D721Med (cell line): Measurements from ENCODE around the gene ANAPC13.

ENCODE experiments used
- DNase-seq: peaks from one replicate; pipeline ENCODE4 v3.0.0; 2011; ENCODE audit warnings: low spot score; ENCODE audit not compliant: insufficient read length
- FAIRE-seq: peaks from 2 replicates; lab custom pipeline; 2011; peaks lifted over from hg19 to GRCh38; lab: Jason Lieb, UNC
- TF ChIP-seq, protein P1 (sequence below): IDR thresholded peaks from 2 replicates; pipeline ENCODE4 v1.5.1; 2012; ENCODE audit warnings: mild to moderate bottlenecking, control low read depth; ENCODE audit not compliant: insufficient read depth; ENCODE audit errors: missing control alignments

ANAPC13 gene

DNA sequence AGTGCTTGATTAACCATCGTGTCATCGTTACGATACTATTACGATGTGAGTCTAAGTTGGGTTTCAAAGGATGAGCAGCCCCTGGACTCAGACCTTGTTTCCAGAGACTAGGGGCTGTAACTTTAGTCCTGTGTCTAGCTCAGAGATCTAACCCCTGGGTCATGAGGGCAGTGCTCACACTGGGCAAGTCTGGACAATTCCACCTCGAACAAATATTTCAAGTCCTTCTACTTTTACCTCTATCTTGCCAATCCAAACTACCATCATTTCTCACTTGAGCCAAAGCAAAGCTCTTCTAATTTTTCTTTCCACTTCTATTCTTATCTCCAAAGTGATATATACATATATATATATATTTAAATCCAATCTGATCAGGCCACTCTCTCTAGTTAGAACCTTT, 10.8 kb downstream of the ANAPC13 start:
- no peak for DNase-seq
- no peak for FAIRE-seq
- TF ChIP-seq, protein P1, sequence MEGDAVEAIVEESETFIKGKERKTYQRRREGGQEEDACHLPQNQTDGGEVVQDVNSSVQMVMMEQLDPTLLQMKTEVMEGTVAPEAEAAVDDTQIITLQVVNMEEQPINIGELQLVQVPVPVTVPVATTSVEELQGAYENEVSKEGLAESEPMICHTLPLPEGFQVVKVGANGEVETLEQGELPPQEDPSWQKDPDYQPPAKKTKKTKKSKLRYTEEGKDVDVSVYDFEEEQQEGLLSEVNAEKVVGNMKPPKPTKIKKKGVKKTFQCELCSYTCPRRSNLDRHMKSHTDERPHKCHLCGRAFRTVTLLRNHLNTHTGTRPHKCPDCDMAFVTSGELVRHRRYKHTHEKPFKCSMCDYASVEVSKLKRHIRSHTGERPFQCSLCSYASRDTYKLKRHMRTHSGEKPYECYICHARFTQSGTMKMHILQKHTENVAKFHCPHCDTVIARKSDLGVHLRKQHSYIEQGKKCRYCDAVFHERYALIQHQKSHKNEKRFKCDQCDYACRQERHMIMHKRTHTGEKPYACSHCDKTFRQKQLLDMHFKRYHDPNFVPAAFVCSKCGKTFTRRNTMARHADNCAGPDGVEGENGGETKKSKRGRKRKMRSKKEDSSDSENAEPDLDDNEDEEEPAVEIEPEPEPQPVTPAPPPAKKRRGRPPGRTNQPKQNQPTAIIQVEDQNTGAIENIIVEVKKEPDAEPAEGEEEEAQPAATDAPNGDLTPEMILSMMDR = no peak

DNA sequence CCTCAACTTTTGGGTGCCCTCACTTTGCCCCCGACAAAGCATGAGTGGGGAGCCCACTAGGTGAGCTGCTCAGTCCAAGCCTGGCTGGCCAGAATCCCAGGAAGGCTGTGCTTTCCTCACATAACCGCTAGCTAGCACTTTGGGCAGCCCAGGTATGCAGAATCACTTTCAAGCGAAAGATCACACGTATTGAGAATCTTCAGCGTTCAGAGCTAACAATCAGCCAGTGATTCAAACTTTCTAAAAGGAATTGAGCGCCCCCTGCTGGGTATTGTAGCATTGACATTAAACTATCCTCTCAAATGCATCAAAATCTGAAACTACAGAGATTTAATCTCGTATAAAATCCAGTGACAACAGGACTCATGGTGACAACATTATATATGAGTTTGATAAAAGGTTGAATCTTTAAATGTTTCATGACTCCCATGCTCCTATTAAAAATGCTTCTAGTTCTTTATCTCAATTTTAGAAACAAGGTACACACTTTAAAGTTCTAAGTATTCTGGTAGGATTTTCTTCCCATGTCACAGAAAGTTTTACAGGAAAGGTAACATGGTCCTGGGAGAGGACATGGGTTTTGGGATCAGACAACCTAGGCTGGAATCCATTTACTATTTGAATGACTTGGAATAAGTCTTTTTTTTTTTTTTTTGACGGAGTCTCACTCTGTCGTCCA, 11.8 kb downstream of the ANAPC13 start:
- FAIRE-seq = peak; percentile 95
- TF ChIP-seq, protein P1 = peak; percentile 88
- DNase-seq = no peak

DNA sequence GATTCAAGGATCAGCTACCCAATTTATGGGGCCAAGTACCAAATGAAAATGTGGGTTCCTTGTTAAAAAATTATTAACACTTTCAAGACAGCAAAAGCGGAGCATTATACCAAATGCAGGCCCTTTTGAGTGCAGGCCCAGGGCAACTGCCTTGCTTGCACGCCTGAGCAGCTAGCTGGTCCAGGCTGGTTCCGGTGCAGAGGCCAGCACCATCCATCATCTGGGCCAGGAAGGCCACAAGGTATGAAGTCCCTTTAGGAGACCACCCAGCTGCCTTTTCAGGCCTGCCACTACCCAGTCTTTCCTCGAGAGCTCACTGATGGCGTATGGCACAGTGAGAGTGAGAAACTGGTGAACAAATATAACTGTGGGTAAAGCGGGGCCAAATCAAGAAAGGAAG, 13.0 kb downstream of the ANAPC13 start:
- TF ChIP-seq, protein P1 = no peak
- no peak for DNase-seq
- FAIRE-seq = no peak

DNA sequence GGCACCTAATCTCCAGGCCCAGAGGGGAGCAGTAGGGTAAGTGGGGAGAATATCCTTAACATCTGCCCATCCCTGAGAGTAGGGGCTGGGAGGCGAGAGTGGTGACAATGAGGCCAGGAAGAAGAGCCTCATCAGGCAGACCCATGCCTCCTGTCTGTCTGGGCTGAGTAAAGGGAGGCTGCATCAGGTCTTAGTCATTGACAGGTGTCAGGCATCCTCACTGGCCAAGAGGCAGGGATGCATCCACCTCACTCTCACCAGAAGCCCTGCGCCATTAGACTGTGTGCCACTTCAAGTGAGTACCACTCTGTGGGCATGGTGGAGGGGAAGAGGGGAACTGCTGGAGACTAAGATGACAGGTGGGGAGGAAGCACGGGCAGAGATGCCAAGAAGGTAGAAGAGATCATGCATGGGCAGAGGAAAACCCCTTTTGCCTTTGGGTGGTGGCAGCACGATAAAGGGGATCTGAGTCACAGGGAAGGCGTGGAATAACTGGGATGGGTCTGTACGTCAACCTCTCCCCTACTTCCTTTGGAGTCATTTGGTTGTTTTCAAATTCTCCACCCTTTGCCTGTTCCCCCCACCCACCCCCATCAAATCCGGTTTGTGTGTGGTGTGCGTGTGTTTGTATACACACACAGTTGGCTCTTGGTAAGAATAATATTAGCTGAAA, 14.1 kb downstream of the ANAPC13 start:
- FAIRE-seq (no peak), DNase-seq (no peak)
- TF ChIP-seq, protein P1 = no peak

DNA sequence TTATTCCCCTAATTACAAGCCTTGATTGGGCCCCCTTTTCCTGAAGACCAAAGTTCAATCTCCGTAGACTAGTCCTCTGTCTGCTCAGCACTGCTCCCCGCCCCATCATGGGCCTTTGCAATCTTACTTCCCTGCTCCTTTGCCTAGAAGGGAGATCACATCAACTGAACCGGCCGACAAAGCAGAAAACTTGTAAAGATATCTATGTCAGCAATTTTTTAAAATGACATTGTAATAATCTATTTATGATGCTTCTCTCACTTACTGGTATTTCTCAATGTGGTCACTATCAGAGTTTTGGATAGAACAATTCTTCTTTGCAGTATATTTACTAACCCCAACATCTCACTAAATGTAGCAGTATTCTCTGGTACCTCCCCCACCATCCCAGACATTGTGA, 17.3 kb downstream of the ANAPC13 start:
- TF ChIP-seq, protein P1 = no peak
- FAIRE-seq (no peak), DNase-seq (no peak)

DNA sequence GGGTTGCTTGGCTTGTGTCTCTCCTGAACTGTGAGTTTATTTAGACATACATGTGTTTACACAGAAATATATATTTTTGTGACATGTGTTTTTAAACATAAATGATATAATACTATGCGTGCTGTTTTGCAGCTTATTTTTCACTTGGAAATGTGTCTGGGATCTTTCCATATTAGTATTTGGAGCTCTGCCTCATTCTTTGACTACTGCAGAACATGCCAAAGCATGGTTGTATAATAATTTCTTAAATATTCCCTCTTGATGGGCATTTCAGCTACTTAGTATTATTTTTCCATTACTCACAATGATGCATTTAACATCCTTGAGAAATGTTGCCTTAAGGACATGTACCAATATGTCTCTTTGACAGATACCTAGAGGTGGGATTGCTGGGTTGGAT, 19.5 kb downstream of the ANAPC13 start:
- no peak for FAIRE-seq
- DNase-seq = no peak
- TF ChIP-seq, protein P1 = no peak
